IPS-15b (cell line): ENCODE measurements around the gene CLEC18A.
"Not testable (repeated sequence)": the region's sequence is repeated elsewhere in the genome, so short reads cannot be mapped to it uniquely, and the experiment has no call there.

Experiments used
- H3K27me3 ChIP-seq: one replicate; pipeline ENCODE4 v1.6.1; 2013; ENCODE audit warnings: low read length; ENCODE audit not compliant: control insufficient read depth, insufficient read depth
- H3K36me3 ChIP-seq: one replicate; pipeline ENCODE4 v1.6.1; 2013; ENCODE audit warnings: low read length; ENCODE audit not compliant: control insufficient read depth, insufficient read depth
- H3K4me1 ChIP-seq: one replicate; pipeline ENCODE4 v1.6.1; 2013; ENCODE audit warnings: mild to moderate bottlenecking, low read length; ENCODE audit not compliant: control insufficient read depth, insufficient read depth
- H3K4me3 ChIP-seq: one replicate; pipeline ENCODE4 v1.5.1; 2013; ENCODE audit warnings: low read depth, low read length
- H3K9ac ChIP-seq: one replicate; pipeline ENCODE4 v1.6.1; 2013; ENCODE audit warnings: low read depth, mild to moderate bottlenecking, low read length
- H3K9me3 ChIP-seq: one replicate; pipeline ENCODE4 v1.6.1; 2013; ENCODE audit warnings: mild to moderate bottlenecking, low read length; ENCODE audit not compliant: control insufficient read depth, insufficient read depth

Gene CLEC18A

GRCh38 chr16:69951017-69951671 lies at the start of gene CLEC18A:
TSS of gene CLEC18A (plus strand) at chr16:69951334. CDS start at chr16:69951367, 33 bp downstream.
- not testable (repeated sequence) for H3K27me3 ChIP-seq, H3K4me1 ChIP-seq, H3K36me3 ChIP-seq, H3K9ac ChIP-seq, H3K4me3 ChIP-seq, H3K9me3 ChIP-seq

DNA sequence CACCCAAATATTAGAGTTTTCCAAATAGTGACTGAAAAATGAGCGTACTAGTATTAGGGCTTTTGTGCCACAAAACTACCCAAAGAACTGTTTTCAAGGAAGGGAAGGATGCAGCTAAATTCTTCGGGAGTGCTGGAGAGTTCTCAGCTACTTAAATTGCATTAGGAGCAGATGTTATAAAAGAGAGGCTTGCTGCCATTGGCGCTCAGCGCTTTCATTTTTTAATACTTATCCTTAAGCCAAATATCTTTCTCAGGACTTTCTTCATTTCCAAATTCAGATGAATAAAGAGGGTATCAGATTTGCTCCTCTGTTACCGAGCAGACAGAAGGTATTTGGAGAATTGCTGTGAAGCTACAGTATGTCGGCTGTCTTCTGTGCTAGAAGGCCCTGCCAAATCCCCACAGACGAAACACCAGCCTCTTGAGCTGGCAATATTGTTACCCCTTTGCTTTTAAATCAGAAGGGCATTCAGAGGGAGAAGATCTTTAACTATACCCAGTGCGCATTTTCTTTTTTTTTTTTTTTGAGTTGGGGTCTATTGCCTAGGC lies 47.2 kb upstream of the CLEC18A start:
- H3K4me1 ChIP-seq: peaks cover 4% of the 10 kb centered on the region
- H3K4me3 ChIP-seq: no peak overlapping the region
- no peaks in the 10 kb centered on the region for H3K27me3 ChIP-seq
- H3K9me3 ChIP-seq: no peaks in the 10 kb centered on the region
- H3K9ac ChIP-seq: no peak overlapping the region
- H3K36me3 ChIP-seq: no peaks in the 10 kb centered on the region

DNA sequence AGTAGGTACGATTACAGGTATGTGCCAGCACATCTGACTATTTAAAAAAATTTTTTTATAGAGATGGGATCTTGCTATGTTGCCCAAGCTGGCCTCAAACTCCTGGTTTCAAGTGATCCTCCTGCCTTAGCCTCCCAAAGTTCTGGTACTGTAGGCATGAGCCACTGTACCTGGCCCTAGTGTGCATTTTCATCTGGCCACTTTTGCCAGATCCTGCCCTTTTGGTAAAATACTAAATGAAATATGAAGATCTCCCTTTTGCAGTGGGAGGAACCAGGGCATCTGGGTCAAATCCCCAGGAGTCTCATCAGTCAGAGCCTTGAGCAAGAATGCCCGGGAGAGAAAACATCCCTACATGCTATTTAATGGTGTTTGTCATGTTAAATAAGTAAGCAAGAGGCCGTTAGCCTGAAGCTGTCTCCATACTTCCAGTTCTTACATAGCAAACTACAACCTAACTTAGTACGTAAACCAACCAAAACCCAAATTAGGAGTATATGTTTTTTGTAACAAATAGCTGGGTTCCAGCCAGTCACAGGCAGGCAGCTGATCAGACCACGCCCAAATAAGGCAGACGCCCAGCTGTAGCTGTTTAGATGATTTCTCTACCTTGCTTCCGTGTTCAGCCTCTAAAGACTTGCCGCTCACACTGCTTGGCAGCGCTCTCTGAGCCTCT lies 46.5 kb upstream of the CLEC18A start:
- Histone ChIP-seq H3K9ac (no peak overlapping the region), H3K4me3 (no peak overlapping the region), H3K27me3 (no peaks in the 10 kb centered on the region), H3K36me3 (no peaks in the 10 kb centered on the region), H3K9me3 (no peaks in the 10 kb centered on the region), H3K4me1 (peaks cover 4% of the 10 kb centered on the region)

DNA sequence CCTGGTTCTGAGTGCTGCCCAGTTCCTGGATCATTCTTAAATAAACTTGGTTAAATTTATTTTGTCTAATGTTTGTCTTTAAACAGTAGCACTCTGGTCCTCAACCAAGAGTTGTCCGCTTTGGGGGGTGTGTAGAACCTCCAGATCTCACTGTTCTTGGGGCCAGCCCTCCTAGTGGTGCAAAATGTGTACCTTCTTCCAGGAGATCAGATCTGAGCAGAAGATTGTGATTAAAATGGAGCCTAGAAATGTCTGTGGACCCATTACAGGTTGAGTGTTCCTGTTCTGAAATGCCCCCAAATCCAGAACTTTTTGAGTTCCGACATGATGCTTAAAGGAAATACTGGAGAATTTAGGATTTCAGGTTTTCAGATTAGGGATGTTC lies 46.0 kb upstream of the CLEC18A start:
- no peaks in the 10 kb centered on the region for H3K9me3 ChIP-seq
- H3K27me3 ChIP-seq: no peaks in the 10 kb centered on the region
- no peak overlapping the region for H3K9ac ChIP-seq
- no peaks in the 10 kb centered on the region for H3K36me3 ChIP-seq
- H3K4me3 ChIP-seq: no peak overlapping the region
- peaks cover 4% of the 10 kb centered on the region for H3K4me1 ChIP-seq

DNA sequence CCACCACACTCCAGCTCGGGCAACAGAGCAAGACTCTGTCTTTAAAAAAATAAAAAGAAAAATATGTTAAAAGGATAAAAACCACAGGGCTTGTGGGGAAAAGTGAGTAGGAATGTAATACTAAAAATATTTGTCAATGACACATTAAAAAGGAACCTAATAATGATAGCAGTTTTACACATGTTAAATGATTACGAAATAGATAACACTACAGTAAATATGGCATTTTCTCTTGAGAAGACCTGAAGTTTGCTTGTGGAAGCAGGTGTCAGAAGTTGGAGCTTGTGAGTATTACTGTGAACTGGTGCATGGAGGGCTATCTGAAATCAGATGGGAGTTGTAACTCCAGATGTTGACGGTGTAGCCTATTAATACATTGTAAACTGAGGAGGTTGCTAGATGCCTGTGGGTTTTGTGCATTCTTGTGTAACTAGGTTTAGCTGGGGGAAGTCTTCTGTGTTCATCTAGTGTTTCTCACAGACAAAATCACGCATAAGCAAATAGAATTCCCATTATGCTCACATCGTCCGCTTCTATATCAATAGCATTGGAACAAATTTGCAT lies 44.2 kb upstream of the CLEC18A start:
- no peak overlapping the region for H3K4me3 ChIP-seq
- no peaks in the 10 kb centered on the region for H3K9me3 ChIP-seq
- H3K36me3 ChIP-seq: no peaks in the 10 kb centered on the region
- no peaks in the 10 kb centered on the region for H3K27me3 ChIP-seq
- peaks cover 4% of the 10 kb centered on the region for H3K4me1 ChIP-seq
- no peak overlapping the region for H3K9ac ChIP-seq

DNA sequence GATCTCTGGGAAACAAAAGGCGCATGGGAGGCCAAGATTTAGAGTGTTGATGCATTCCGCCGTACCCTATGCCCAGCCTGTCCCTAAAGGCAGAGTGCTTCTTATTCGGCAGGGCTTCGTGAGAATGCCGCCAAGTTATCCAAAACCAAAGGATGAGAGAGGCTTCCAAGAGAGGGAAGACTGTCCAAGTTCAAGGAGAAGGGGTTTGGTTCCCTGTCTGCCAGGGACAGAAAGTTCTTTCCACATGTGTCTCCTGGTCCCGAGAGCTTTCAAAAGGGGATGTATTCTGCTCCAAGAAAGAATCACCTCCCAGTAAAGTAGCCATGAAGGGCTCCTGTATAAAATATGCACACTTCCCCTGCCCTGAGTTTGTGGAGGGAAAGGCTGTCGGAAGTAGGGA lies 42.1 kb upstream of the CLEC18A start:
- Histone ChIP-seq H3K36me3 (no peaks in the 10 kb centered on the region), H3K4me1 (peaks cover 4% of the 10 kb centered on the region), H3K9me3 (no peaks in the 10 kb centered on the region), H3K27me3 (no peaks in the 10 kb centered on the region), H3K4me3 (no peak overlapping the region), H3K9ac (no peak overlapping the region)

DNA sequence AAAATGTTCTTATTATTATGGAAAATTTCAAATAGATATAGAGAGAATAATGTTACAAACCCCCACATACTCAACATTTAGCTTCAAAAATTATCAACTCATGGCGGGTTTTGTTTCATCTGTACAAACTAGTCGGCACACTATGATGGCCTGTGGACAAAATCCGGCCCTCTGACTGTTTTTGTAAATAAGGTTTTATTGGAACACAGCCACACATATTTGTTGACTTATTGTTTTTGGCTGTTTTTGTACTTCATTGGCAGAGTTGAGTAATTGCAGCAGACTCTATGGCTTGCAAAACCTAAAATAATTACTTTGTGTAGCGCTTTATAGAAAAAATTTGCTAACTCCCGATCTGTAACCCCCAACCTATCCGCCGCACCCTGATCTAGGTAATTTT lies 41.4 kb upstream of the CLEC18A start:
- Histone ChIP-seq H3K27me3 (no peaks in the 10 kb centered on the region), H3K4me3 (no peak overlapping the region), H3K36me3 (no peaks in the 10 kb centered on the region), H3K9me3 (no peaks in the 10 kb centered on the region), H3K4me1 (peaks cover 2% of the 10 kb centered on the region), H3K9ac (no peak overlapping the region)

DNA sequence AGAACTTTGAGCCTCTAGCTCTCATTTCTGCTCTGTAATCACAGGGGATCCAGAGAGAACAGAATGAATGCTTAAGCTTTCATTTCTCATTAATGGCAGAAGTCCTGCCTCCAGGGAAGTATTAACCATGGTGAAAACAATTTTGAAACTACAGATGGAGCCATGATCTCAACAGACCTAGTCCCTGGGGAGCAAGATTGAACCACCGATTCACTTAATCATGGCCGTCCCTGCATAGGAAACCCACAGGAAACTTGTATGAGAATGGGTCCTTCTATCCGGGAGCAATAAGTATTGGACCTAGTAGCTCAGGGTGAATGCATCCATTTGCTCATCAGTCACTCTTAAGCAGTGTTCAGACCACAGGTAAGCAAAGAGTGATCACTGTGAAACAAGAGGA lies 40.2 kb upstream of the CLEC18A start:
- Histone ChIP-seq H3K9me3 (no peaks in the 10 kb centered on the region), H3K27me3 (no peaks in the 10 kb centered on the region), H3K36me3 (peaks cover 2% of the 10 kb centered on the region), H3K4me1 (no peaks in the 10 kb centered on the region), H3K4me3 (no peak overlapping the region), H3K9ac (no peak overlapping the region)

DNA sequence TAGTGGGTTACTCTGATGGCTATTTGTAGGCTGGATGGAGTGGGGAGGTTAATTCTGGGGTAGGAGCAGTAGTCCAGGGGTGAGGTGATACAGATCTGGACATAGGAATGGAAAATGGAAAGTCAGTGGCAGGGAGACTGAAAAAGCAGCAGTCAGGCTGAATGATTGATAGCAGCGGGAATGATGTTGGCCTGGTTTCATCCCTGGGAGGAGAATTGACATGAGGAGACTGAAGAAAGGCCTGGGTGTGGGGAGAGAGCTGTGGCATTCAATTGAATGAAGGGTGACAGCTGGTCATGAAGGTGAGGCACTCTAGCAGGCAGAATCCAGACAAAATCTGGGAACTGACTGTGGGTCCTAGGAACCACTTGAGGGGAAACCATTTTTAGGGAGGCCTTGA lies 34.7 kb upstream of the CLEC18A start:
- Histone ChIP-seq H3K9me3 (no peaks in the 10 kb centered on the region), H3K4me3 (no peak overlapping the region), H3K27me3 (no peaks in the 10 kb centered on the region), H3K9ac (no peak overlapping the region), H3K4me1 (no peaks in the 10 kb centered on the region), H3K36me3 (peaks cover 2% of the 10 kb centered on the region)

- H3K4me1 ChIP-seq: no peaks in the 10 kb centered on the region
- no peaks in the 10 kb centered on the region for H3K27me3 ChIP-seq
- H3K9ac ChIP-seq: no peak overlapping the region
These were observed 33.8 kb upstream of the CLEC18A start for GRCh38 chr16:69917311-69917710.

DNA sequence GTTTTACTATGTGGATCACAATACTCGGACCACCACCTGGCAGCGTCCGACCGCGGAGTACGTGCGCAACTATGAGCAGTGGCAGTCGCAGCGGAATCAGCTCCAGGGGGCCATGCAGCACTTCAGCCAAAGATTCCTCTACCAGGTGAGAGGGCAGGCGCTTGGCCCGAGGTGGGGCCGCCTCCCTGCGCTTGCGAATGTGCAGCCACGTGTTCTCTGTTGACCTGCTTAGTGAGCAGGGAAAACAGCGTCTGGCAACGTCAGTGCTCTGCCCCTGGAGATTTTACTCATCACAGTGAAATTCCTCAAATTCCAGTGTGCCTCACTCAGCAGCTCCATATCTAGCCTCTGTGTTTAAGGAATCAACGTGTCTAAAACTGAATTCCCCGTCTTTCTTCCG lies 33.4 kb upstream of the CLEC18A start:
- Histone ChIP-seq H3K9ac (no peak overlapping the region), H3K27me3 (no peaks in the 10 kb centered on the region), H3K4me3 (no peak overlapping the region), H3K4me1 (no peaks in the 10 kb centered on the region), H3K36me3 (peaks cover 2% of the 10 kb centered on the region), H3K9me3 (no peaks in the 10 kb centered on the region)

More at GRCh38 chr16:69917311-69917710, 33.8 kb upstream of the CLEC18A start:
- Histone ChIP-seq H3K36me3 (peaks cover 2% of the 10 kb centered on the region), H3K9me3 (no peaks in the 10 kb centered on the region), H3K4me3 (no peak overlapping the region)

DNA sequence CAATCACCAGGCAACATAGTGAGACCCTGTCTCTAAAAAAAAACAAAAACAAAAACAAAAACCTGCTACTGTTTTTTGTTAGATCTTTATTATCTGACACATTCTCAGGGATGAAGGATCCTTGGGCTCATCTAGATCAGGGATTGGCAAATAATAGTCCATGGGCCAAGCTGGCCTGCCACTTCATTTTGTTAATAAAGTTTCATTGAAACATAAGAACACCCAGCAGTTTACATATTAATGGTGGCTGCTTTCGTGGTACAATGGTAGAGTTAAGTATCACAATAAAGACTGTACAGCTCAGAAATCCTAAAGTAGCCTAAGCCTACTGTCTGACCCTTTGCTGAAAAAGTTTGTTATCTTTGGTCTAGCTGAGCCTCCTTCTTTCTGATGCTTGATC lies 32.9 kb upstream of the CLEC18A start:
- H3K4me1 ChIP-seq: no peaks in the 10 kb centered on the region
- no peak overlapping the region for H3K4me3 ChIP-seq

More for the DNA sequence above, 32.9 kb upstream of the CLEC18A start:
- H3K9ac ChIP-seq: no peak overlapping the region
- H3K9me3 ChIP-seq: no peaks in the 10 kb centered on the region
- H3K36me3 ChIP-seq: peaks cover 2% of the 10 kb centered on the region
- H3K27me3 ChIP-seq: no peaks in the 10 kb centered on the region
